Stimulated activated CD4-positive, alpha-beta T cell treated with anti-CD3 and anti-CD28 coated beads, Interleukin-4, amount 100 ng/mL, for 24 hours (primary cell): ENCODE data around the gene TACC2.
A peak's percentile ranks its signal among the peaks of the same experiment; 100 is the strongest.

Experiments
- DNase-seq: peaks from one replicate; pipeline ENCODE4 v3.0.0-alpha.2; 2020

The TACC2 gene

DNA sequence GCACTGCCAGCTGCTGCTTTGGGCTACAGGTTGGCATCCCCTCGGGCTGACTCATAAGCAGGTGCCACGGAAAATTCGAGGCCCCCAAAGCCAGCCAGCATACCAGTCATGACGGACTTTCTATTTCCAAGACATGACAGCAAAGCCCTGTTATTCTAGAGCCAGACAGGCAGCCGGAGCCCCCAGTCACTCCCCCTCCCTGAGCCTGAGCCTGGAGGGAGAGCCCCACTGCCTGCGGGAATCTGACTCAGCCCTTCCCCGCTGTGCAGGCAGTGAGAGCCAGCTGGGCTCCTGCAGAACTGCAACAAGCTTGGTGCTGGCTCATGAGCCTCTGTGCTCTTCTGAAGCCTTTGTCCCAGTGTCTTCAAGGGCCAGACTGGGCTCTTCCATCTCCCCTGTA is 297.9 kb downstream of the TACC2 start:
- no peak for DNase-seq

DNA sequence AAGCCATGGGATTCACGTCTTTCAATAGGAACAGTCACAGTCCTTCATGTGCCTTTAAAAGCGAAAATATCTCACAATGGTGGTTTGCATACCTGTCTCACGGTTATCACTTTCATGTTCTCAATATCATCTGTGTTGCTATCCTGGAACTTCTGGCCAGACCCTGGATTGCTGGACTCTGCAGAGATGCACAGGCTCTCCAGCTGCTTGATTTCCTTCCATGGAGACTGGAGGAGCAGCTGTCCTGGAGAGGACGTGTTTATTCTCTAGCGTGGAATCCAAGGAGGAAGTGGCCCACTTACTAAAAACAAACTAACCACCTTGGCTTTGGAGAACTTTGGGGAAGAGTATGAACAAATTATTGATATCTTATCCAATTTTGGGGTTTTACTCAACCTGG is 298.6 kb downstream of the TACC2 start:
- no peak for DNase-seq

DNA sequence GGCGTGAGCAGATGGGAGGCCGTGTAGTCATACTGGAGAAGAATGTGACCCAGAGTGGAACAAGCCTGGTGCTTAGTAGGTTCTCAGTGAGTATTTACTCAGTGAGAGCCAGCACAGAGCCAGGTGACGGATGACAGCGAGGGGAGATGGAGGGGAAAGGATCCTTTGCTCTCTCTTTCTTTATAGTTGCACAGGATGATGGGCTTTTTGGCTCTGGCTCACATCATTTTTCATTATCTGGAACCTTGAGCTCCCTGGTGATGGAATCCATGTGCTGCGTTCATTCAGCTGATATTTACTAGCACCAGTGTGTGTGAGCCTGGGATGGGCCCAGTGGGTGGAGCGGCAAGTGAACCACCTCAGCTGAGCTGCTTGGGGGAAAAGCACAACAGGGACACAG is 299.3 kb downstream of the TACC2 start:
- no peak for DNase-seq

DNA sequence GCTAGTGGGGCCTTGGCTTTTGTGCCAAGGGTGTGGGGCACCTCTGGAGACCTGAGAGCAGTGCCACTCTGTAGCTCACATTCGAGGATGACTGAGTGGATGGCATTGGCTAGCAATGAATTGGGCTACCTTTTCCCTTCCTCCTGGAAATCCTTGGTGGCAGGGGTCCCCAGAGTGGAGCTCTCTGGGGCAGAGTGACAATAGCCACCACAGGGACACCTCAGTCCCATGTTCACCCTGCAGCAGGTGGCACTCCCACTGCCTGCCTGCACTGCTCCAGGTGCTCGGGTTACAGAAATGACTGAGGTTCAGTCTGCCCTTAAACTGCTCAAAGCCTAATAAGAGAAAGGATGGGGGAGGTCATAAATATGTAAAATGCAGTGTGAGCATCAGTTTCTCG is 300.0 kb downstream of the TACC2 start:
- no peak for DNase-seq

DNA sequence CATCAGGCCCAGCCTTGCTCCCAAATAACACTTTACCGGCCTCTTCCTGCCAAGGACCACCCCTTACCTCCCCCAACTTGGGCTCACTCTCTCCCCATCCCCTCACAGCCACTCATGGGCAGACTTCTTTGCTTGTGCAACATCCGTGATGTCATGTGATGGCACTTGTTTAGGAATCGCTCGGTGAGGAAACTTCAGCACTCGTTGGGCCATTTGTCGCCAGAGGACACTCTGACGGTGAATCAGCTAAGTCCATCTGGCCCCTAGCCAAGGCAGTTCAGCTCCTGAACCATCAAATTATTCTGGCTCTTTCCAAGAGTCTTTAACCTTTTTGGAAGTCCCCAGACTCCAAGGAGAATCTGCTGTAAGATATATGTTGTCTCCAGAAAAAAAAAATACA is 301.4 kb downstream of the TACC2 start:
- DNase-seq: no peak

DNA sequence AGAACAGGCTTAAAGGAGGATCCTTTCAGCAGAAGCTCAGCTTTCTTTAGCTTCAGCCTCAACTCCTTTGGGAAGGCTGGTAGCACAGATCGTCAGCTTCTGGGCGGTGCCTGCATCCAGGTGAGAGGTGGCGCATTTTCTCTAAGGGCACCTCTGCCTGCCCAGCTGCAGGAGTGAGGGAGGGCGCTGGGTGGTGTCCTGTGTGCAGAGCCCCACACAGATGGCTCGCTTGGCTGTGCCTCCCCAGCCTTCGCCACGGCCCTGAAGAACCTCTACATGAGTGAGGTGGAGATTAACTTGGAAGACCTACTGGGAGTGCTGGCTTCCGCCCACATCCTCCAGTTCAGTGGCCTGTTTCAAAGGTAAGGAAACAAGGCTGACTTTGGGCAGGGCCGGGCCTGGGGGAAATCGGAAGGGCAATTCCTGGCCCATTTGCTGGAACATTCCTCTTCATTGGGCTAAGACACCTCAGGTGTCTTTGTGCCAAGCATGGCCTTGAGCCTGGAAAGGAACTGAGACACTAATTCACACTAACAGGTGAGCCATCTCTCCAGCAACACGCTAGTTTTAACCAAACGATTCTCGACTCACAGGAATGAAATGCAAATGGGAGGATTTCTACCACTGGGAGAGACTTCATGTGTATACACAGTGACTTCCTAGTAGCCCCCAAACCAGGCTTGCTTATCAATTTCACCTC is 302.0 kb downstream of the TACC2 start:
- no peak for DNase-seq

DNA sequence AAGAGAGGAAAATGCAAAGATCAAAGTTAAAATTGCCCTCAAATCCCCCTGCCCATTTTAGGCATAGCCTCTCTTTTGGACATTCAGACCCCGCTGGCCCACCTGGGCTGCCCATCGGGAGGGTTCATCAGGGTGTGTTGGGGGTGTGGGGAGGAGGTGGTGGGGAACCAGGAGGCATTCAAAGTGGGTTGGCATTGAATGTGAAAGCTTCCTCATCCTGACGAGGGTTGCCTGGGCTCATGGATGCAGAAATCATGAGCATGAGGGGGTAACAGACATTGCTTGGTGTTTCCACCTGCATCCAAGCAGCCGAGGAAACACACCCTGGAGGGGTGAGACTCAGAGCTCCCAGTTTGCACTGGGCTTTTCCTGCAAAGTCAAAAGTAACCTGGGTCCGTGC is 302.8 kb downstream of the TACC2 start:
- no peak for DNase-seq

DNA sequence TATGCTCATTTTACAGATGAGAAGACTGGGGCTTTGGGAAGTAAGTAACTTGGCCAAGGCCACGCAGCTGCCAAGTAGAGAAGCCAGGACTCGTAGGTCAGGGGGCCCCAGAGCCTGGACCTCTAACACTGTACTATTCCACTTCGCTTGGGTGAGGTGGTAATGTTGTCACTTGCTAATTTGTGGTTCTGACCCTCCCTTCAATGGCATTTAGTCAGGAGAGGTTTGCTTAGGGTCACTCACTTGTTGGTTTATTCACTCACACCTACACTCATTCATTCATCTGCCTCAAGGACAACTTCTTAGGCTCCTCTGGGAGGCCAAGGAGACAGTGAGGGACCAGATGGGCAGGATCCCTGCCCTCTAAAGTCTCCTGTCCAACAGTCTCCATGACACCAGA is 303.4 kb downstream of the TACC2 start:
- no peak for DNase-seq

DNA sequence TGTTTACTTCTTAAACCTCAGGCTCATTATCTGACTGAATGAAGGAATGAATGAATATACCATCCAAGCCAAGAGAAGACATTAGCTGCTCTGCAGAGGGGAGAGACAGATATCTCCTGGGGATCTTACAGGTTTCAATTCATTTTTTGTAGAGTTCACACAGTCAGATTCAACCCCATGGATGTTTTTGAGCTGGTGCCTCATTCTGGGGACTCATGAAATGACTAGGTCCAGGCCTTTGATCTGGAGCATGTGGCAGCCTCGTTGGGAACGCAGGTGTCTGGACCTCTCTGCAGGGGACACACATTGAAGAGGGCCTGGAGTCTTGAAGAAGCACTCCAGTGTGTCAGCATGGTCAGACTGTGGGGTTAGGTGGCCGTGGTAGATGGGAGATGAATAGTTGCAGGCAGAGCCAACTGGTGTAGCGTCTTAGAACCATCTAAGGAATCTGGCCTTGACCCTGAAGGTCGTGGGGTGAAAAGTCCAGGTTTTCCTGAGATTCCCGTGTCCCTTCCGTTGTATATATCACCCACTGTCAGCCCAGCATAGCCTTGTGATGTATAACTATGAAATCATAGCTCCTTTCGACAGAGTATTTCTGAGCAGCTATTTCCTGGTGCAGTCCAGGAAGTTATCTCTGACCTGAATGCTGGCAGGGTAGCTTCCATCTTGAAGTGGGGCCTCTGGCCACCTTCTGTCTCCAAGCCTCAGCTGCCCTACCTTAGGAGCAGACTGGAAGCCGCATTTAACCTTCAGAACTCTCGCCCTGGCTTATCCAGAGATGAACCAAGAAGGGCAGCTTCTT is 304.4 kb downstream of the TACC2 start:
- DNase-seq: no peak

DNA sequence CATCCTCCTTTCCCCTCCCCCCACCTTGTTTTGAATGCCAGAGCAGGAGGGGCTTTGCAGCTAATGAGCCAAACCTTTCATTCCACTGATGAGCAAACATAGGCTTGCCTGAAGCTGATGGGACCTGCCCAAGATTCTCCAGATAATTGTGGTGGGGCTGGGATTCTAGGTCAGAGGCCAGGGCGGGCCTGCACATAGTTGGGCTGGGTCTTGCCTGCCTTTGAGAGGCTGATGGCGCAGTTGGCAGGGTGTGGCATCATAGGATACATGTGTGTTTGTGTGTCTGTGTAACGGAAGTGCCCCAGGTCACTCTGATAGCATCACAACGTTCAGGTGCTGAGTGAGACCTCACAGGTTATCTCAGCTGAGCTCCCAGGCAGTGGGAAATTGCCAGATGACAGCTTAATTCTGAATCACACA is 305.0 kb downstream of the TACC2 start:
- DNase-seq: no peak

DNA sequence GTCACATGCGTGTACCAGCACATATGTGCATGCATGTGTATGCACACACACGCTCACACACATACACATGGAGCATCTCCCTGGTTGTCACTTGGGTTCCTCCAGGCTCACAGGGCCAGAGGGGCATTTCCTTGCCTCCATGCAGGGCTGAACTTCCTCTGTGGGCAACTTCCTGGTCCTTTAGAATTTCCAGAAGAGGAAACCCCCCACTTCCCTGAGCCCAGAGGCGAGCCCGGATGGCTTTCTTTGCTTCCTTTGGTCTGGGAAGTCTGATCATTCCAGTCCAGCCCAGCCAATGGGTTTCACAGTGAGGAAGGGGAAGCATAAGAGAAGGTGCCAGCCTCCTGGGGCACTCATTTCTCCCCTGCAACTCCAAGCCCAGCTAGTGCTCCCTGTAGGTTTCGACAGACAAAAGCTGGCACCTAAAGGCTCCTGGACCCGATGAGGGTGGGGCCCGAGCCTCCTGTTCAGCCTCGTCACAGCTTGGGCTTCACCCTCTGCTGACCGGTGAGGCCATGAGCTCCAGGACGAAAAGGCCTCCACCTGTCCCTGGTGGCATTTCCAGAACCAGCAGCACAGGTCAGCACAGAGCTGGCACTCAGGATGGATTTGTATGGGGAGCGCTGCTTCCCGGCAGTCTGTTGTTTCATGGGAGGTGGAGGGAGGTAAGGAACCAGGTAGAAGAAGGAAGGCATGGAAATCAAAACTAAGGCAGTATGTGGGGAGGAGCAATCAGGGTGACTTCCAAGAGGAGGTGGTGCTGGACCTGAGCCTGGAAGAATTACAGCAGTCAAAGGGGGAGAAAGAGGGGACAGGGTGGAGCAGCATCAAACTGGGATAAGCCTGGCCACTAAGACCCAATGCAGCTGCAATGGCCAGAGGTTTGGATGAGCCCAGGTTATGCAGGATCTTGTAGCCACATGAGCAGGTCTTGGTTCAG is 305.8 kb downstream of the TACC2 start:
- DNase-seq: no peak

DNA sequence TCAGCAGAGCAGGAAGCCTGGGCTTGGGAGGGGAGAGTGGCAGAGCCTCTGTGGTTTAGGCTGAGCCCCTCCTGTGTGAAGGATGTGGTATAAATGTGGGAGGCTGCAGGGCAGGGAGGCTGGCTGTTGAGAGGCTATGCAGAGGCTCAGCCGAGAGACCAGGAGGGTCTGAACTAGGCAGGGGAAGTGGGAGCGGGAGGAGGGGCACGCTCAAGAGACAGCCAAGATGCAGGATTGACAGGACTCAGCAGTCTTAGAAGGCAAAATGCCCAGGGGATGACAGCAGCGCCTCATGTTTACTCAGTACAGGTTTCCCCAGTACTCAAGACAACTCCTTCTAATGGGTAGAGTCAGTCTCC is 306.5 kb downstream of the TACC2 start:
- no peak for DNase-seq

DNA sequence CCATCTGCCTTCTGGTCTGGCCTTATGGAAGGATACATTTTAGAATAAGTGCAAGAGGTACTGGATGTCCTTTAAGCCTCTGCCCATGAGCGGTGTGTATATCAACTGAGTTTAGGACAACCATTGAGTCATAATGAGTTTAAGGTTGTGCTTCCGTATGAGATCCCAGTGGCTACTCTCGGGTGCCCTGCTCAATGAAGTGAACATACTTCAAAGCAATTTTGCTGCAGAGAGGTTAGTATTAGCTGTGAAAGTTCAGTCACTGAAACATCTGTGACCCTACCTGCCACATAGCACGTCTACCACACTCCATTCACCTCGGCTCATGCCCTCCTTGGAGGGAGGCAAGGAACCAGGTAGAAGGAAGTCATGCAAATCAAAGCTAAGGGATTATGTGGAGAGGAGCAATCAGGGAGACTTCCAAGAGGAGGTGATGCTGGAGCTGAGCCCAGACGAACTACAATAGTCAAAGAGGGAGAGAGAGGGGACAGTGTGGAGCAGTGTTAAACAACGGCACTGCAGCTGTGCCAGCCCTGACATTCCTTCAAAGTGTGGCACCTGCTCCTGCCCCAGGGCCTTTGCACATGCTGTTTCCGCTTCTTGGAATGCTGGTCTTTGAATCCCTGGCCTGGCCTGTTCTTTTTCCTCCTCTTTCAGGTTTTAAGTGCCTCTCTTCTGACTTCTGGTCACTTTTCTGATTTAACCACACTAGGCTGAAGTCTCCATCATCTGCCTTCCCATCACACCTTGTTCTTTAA is 307.6 kb downstream of the TACC2 start:
- DNase-seq: no peak

DNA sequence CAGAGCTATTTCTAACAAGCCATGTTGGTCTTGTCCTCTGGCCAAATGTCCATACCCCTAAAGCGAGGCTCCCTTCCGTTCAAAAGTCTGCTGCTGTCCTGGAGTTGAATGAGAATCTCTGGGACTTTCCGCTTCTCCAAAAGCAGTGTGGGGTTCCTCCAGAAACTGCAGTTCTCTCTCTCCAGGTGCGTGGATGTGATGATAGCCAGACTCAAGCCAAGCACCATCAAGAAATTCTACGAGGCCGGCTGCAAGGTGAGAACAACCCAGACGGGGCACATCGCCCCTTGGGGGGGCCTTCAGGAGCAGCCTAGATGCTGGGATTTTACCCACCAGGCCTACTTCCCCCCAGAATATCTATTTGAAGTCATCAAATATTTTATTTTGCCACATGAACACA is 308.6 kb downstream of the TACC2 start:
- no peak for DNase-seq

DNA sequence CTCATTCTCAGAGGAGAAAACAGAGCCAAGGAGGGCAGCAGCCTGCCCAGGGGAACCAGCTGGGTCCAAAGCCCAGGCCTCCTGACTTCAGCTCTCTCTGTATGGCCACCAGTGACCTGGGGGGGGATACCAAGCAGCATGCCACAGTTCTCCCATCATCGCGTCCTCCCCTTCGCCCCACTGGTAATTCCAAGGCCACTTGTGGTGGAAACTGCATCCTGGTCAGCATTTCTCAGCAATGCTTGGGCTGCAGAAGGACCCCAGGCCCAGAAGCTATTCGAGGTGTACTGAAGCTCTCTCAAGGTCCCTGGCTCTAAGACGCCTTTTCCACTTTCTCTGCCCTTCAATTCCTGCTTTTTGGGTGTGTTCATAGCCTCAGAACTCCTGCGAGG is 309.2 kb downstream of the TACC2 start:
- DNase-seq: no peak

DNA sequence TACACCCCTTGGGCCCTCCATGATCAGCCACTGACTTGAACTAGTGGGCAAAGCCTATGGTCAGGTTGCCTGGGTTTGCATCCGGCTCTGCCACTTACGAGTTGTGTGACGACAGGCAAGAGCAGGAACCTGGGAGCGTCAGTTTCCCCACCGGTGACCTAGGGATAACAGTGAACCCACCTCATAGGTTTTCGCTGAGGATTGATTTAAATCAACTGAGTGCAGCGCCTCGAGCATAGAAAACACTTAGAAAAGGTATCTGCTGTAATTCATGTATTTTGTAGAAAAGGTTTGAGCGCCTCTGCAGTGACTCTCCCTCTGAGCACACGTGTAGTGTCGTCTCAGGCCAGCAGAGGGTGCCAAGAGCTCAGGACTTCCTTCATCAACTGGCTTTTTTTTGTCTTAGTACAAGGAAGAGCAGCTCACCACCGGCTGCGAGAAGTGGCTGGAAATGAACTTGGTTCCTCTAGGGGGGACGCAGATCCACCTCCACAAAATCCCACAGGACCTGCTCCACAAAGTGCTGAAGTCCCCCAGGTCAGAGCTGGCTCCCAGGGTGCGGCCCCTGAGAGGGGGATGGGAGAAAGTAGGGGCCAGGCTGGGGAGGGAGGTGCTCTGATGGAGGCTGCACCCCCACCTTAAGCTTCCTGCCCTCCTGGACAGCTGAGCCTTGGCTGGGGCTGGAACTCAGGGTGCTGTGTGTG is 309.8 kb downstream of the TACC2 start:
- DNase-seq: peak; percentile 66

DNA sequence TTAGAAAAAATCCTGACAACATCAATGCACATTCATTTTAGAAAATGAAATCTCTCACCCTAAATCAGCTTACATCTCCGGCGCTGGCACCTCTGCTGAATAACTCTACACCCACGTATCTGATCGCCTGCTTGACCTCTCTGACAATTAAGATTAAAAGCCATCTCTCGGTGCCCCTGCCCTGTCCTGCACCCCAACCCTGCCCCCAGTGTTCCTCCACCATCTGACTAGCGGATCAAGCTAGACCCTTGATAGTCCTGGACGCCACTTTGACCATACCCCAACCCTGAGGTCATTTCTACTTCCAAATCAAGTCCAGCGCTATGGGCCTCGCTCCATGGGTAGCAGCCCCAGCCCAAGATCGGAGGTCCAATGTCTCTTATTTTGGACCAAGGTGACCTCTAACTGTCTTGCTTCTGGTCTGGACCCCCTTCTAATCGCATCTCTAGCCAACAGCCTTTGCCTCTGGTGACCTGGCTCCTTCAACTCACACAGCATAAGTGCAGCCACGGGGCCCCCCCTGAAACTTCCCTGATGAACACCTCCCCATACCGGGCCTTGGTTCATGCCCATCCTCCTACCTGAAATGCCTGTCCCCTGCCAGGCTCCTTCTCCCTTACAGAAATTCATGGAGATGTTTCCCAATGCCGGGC is 310.6 kb downstream of the TACC2 start:
- no peak for DNase-seq

DNA sequence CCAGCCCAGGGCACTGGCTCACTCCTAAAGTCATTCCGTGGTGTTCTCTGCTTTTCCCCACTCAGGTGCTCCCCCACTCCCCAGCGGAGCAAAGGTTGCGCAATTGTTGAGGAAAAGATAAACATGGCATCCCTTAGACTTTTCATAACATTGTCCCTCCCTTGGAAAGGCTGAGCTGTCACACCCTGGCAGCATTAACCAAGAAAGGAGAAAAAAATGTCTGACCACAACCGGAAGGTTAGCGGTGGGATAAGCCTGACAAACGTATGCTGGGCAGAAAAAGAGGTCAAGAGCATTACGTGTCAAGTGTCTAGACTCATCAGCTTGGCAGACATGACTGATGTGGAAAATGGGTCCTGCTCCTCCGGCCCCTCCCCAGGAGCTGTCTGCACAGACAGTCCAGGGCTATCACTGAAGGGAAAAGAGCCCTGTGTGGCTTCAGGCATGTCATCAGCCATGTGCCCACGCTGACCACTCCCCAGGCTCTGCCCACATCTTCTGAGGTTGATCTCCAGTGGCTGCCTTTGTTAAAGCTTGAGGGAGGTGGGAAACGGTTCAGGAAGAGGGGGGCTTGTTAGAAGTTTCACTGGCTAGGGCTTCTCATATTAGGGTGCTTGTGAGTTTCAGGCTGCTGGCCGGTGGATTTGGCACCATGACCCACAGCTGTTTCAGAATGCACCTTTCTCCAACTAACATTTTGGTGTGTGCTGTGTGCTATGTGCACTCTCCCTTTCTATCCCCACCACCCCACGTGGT is 312.3 kb downstream of the TACC2 start:
- no peak for DNase-seq

DNA sequence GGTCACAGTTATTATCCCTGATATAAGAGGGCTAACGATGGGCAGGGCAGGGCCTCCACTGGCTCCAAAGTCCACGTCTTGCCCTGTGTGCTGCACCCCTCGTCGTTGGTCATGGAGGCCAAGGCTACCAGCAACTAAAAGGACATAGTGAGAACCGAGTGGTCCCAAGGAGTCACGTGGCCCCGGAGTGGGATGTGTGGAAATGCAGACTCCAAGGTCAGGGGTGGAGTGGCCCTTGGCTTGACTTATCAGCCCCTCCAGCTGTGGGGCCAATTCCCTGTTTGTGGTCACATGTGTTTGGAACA is 312.8 kb downstream of the TACC2 start:
- DNase-seq: no peak

DNA sequence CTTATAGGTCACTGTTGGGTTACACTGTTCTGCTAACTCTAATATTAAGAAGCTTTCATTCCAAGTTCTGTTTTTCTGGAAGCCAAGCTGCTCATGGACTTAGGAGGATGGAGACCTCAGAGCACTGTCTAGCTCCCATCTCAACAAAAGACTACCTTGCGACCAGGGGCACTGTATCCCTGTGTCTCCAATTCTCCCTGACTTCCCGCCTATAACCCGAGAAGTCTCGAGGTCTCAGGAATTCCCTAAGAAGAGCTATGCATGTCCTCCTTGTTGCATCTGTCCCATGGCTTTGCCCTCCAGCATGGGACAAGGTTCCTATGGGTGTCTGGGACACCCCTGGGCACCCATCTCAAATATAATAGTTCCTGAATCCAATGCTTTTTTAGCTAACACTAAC is 313.4 kb downstream of the TACC2 start:
- DNase-seq: no peak
